ENCODE data around the gene MAP7. TPM values are rescaled to one million over a fixed set of nuclear protein-coding genes. Genes with fewer than 3 reads are reported as not detected.

MAP7 gene
- total RNA-seq, 2 experiments from 2014 or later: 0.45 to 0.49 TPM

DNA sequence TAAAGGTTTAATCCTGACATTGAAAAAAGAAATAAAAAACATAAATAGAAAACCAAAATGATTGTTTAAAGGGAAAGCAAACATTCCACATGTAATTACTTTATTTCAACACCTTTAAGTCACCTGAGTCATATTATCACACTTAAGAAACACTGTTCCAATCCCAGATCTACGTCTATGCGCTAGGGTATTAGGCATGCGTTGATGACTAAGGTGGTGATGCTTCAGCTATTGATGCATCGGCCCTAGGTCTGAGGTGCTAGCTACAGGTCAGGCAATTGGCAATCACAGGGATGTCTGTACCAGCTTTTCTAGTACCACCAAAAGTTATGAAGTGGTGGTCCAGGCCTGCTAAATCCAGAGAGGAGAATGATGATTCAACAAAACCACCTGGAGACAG is 162.9 kb downstream of the MAP7 start:
- intact Hi-C loops (cut with DNase I, micrococcal nuclease): no loop called here
- Histone ChIP-seq H3K27ac (ENCODE audit: low read depth in 1 of 2, low read length in 2 of 2) (no peak overlapping the region), H3K36me3 (ENCODE audit: insufficient read depth, low read length) (no peaks in the 10 kb centered on the region), H3K4me3 (ENCODE audit: low read length) (no peak overlapping the region), H3K4me1 (ENCODE audit: insufficient read depth, low read length) (no peaks in the 10 kb centered on the region), H3K9me3 (ENCODE audit: control insufficient read depth in 1 of 2, insufficient read depth in 1 of 2, low read length in 2 of 2) (no peaks in the 10 kb centered on the region), H3K27me3 (ENCODE audit: control insufficient read depth in 1 of 2, insufficient read depth in 2 of 2, low read length in 2 of 2) (no peaks in the 10 kb centered on the region)
- TF ChIP-seq CTCF (IDR thresholded peaks at IDR 0.05): no peak
- Mint-ChIP-seq H3K27ac (no peak overlapping the region), H3K36me3 (ENCODE audit: low read depth) (no peaks in the 10 kb centered on the region), H3K4me3 (no peak overlapping the region), H3K9me3 (no peaks in the 10 kb centered on the region), H3K27me3 (no peaks in the 10 kb centered on the region), H3K4me1 (ENCODE audit: low read depth) (no peaks in the 10 kb centered on the region)
- ATAC-seq (ENCODE audit: poor library complexity) (no peak), DNase-seq (no peak)
- ChIA-PET POLR2A (no interaction called here), CTCF (interaction anchor here (1.3 kb wide), 1 partner anchor 10 kb away, joined by 3 read pairs; no protein-coding TSS in a partner anchor)

DNA sequence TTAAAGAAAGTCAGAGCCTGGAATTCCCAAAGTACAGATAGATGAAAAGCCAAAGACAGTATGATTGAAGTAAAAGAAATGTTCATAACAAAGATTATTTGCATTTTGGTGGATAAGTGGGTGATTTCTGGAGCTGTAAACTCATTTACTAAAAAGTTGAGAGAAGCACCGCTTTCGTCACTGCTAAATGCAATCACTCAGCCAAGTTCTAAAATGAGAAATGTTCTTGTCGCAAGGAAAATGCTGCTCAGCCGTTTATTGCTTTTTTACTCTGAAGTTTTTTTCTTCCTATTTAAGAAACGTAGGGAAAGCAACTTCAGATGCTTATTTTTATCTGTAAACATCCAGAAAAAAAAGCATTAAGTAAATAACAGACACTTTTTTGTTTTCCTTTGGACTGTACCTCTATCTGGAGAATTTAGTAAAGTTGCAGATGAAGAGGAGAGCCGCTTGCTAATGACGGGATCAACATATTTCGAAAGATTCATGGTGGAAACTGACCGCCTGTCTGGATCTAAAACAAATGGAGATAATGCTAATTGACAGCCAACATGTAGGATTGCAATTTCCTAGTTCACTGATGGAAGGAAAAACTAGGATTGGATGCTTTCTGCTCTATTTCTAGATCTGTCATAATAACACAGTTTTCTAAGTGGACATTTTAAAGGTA is 166.8 kb downstream of the MAP7 start:
- Mint-ChIP-seq H3K9me3 (no peaks in the 10 kb centered on the region), H3K27ac (no peak overlapping the region), H3K4me3 (no peak overlapping the region), H3K36me3 (ENCODE audit: low read depth) (no peaks in the 10 kb centered on the region), H3K4me1 (ENCODE audit: low read depth) (no peaks in the 10 kb centered on the region), H3K27me3 (no peaks in the 10 kb centered on the region)
- no peaks in the 10 kb centered on the region for H3K4me1 ChIP-seq (ENCODE audit: insufficient read depth, low read length)
- ChIA-PET CTCF (no interaction called here), POLR2A (no interaction called here)
- ATAC-seq (ENCODE audit: poor library complexity): no peak
- no peak for TF ChIP-seq CTCF (IDR thresholded peaks at IDR 0.05)
- intact Hi-C loops (cut with DNase I, micrococcal nuclease): no loop called here
- H3K36me3 ChIP-seq (ENCODE audit: insufficient read depth, low read length): no peaks in the 10 kb centered on the region
- no peaks in the 10 kb centered on the region for H3K9me3 ChIP-seq (ENCODE audit: control insufficient read depth in 1 of 2, insufficient read depth in 1 of 2, low read length in 2 of 2)
- no peak overlapping the region for H3K4me3 ChIP-seq (ENCODE audit: low read length)
- no peak for DNase-seq
- no peaks in the 10 kb centered on the region for H3K27me3 ChIP-seq (ENCODE audit: control insufficient read depth in 1 of 2, insufficient read depth in 2 of 2, low read length in 2 of 2)
- no peak overlapping the region for H3K27ac ChIP-seq (ENCODE audit: low read depth in 1 of 2, low read length in 2 of 2)

DNA sequence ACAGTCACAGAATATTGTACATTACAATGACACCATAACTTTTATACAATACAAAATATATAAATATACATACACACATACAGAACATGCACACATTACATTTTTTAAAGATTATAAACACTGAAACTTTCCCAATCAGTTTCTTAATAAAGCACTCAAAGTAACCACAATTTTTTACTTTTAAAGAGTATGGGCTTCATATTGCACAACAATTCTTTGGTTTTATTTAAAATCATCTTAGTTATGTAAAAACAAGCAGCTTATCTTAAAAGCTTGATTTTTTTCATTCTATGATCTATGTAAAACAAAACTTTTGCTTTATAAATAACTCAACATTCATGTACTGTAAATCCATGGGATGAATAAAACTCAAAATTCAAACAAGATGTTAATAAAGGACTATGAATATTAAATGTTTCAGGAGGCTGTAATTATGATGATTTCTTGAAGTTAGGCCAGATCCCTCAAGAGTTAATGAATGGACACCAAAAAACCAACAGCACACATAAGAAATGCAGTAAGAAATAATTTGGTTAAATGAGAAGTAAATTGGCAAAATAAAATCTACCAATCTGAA is 167.5 kb downstream of the MAP7 start:
- ATAC-seq (ENCODE audit: poor library complexity): no peak

More for the DNA sequence above, 167.5 kb downstream of the MAP7 start:
- H3K27ac Mint-ChIP-seq: no peak overlapping the region
- H3K4me1 Mint-ChIP-seq (ENCODE audit: low read depth): no peaks in the 10 kb centered on the region
- H3K27me3 ChIP-seq (ENCODE audit: control insufficient read depth in 1 of 2, insufficient read depth in 2 of 2, low read length in 2 of 2): no peaks in the 10 kb centered on the region
- H3K9me3 ChIP-seq (ENCODE audit: control insufficient read depth in 1 of 2, insufficient read depth in 1 of 2, low read length in 2 of 2): no peaks in the 10 kb centered on the region
- no peak for DNase-seq
- no peaks in the 10 kb centered on the region for H3K4me1 ChIP-seq (ENCODE audit: insufficient read depth, low read length)
- no peaks in the 10 kb centered on the region for H3K36me3 Mint-ChIP-seq (ENCODE audit: low read depth)
- ChIA-PET POLR2A (no interaction called here), CTCF (no interaction called here)
- intact Hi-C loops (cut with DNase I, micrococcal nuclease): no loop called here
- no peak for TF ChIP-seq CTCF (IDR thresholded peaks at IDR 0.05)
- H3K27ac ChIP-seq (ENCODE audit: low read depth in 1 of 2, low read length in 2 of 2): no peak overlapping the region
- no peak overlapping the region for H3K4me3 ChIP-seq (ENCODE audit: low read length)
- no peak overlapping the region for H3K4me3 Mint-ChIP-seq
- H3K27me3 Mint-ChIP-seq: no peaks in the 10 kb centered on the region
- no peaks in the 10 kb centered on the region for H3K36me3 ChIP-seq (ENCODE audit: insufficient read depth, low read length)
- H3K9me3 Mint-ChIP-seq: no peaks in the 10 kb centered on the region

Data from CD4-positive, alpha-beta T cell (primary cell).